ENCODE results near the gene MRPL54. TPM values are rescaled to one million over a fixed set of nuclear protein-coding genes. Genes with fewer than 3 reads are reported as not detected.
A peak's percentile ranks its signal among the peaks of the same experiment; 100 is the strongest.

MRPL54 gene
- total RNA-seq, 1 donor from 2014 or later: 43.5 TPM

GRCh38 chr19:3810708-3811355 lies 48.4 kb downstream of the MRPL54 start:
- no peak overlapping the region for H3K9ac ChIP-seq (ENCODE audit: low read length)
- peaks cover 6% of the 10 kb centered on the region for H3K27me3 Mint-ChIP-seq (ENCODE audit: low read depth, unreplicated experiment)
- peaks cover 2% of the 10 kb centered on the region for H3K4me1 Mint-ChIP-seq (ENCODE audit: low read depth, unreplicated experiment)
- no peaks in the 10 kb centered on the region for H3K36me3 Mint-ChIP-seq (ENCODE audit: low read depth, unreplicated experiment)
- H3K9me3 ChIP-seq (ENCODE audit: insufficient read depth, low read depth, low read length): no peaks in the 10 kb centered on the region
- H4K20me1 ChIP-seq (ENCODE audit: insufficient read depth, low read length): no peaks in the 10 kb centered on the region
- no peak overlapping the region for H3K27ac Mint-ChIP-seq (ENCODE audit: unreplicated experiment)
- no peak overlapping the region for H3K4me2 ChIP-seq (ENCODE audit: low read length)
- no peak overlapping the region for H3K27ac ChIP-seq (ENCODE audit: low read depth, low read length)
- H3K4me3 ChIP-seq (ENCODE audit: insufficient read depth, low read depth, low read length): no peak overlapping the region
- no peak for FAIRE-seq
- no peaks in the 10 kb centered on the region for H3K4me1 ChIP-seq (ENCODE audit: insufficient read depth, low read length)
- H3K79me2 ChIP-seq (ENCODE audit: insufficient read depth, low read length): no peaks in the 10 kb centered on the region
- no peaks in the 10 kb centered on the region for H3K27me3 ChIP-seq (ENCODE audit: insufficient read depth, low read length)
- no peaks in the 10 kb centered on the region for H3K9me3 Mint-ChIP-seq (ENCODE audit: unreplicated experiment)
- H2AFZ ChIP-seq (ENCODE audit: low read depth, low read length): no peak overlapping the region
- no peak overlapping the region for H3K4me3 Mint-ChIP-seq (ENCODE audit: unreplicated experiment)
- no peaks in the 10 kb centered on the region for H3K36me3 ChIP-seq (ENCODE audit: insufficient read depth, low read length)
- no peak for DNase-seq (ENCODE audit: low read depth)
- no peak for TF ChIP-seq EZH2 (IDR thresholded peaks at IDR 0.05; ENCODE audit: insufficient read depth, low read length)
- TF ChIP-seq CTCF (IDR thresholded peaks at IDR 0.05; ENCODE audit: insufficient read depth, low read depth, low read length): no peak

- H3K9me3 ChIP-seq (ENCODE audit: insufficient read depth, low read depth, low read length): no peaks in the 10 kb centered on the region
- Mint-ChIP-seq H3K4me3 (ENCODE audit: unreplicated experiment) (no peak overlapping the region), H3K27ac (ENCODE audit: unreplicated experiment) (peak overlapping the region; percentile 19), H3K36me3 (ENCODE audit: low read depth, unreplicated experiment) (no peaks in the 10 kb centered on the region), H3K27me3 (ENCODE audit: low read depth, unreplicated experiment) (no peaks in the 10 kb centered on the region), H3K9me3 (ENCODE audit: unreplicated experiment) (no peaks in the 10 kb centered on the region), H3K4me1 (ENCODE audit: low read depth, unreplicated experiment) (peaks cover 5% of the 10 kb centered on the region)
- H3K4me2 ChIP-seq (ENCODE audit: low read length): no peak overlapping the region
- FAIRE-seq (no peak), DNase-seq (ENCODE audit: low read depth) (no peak)
- no peak overlapping the region for H3K4me3 ChIP-seq (ENCODE audit: insufficient read depth, low read depth, low read length)
- TF ChIP-seq EZH2 (IDR thresholded peaks at IDR 0.05; ENCODE audit: insufficient read depth, low read length) (no peak), CTCF (IDR thresholded peaks at IDR 0.05; ENCODE audit: insufficient read depth, low read depth, low read length) (no peak)
- H3K4me1 ChIP-seq (ENCODE audit: insufficient read depth, low read length): peaks cover 7% of the 10 kb centered on the region
- H2AFZ ChIP-seq (ENCODE audit: low read depth, low read length): no peak overlapping the region
- no peak overlapping the region for H3K27ac ChIP-seq (ENCODE audit: low read depth, low read length)
- no peak overlapping the region for H3K9ac ChIP-seq (ENCODE audit: low read length)
- no peaks in the 10 kb centered on the region for H3K27me3 ChIP-seq (ENCODE audit: insufficient read depth, low read length)
- H3K36me3 ChIP-seq (ENCODE audit: insufficient read depth, low read length): no peaks in the 10 kb centered on the region
- no peaks in the 10 kb centered on the region for H3K79me2 ChIP-seq (ENCODE audit: insufficient read depth, low read length)
- no peaks in the 10 kb centered on the region for H4K20me1 ChIP-seq (ENCODE audit: insufficient read depth, low read length)
Observed at GRCh38 chr19:3813473-3814392, 51.3 kb downstream of the MRPL54 start.
